OCI-LY1 (cell line): ENCODE results near the gene ARHGEF39.

Source experiments
- EZH2 ChIP-seq: fragments of 200-600 bp; sonication (generic), shearing (Covaris generic); IDR thresholded peaks from 2 replicates; pipeline ENCODE4 v1.8.0; 2017; ENCODE audit warnings: borderline replicate concordance, mixed run types, mild to moderate bottlenecking, antibody characterized with exemption, low read length, moderate library complexity, mixed read lengths
- TF ChIP-seq, protein P1 (sequence below): fragments of 200-600 bp; sonication (generic), shearing (Covaris generic); IDR thresholded peaks from 2 replicates; pipeline ENCODE4 v1.5.1; 2017; ENCODE audit warnings: mild to moderate bottlenecking, antibody characterized with exemption, low read length, moderate library complexity, mixed read lengths

- TF ChIP-seq, protein P1, sequence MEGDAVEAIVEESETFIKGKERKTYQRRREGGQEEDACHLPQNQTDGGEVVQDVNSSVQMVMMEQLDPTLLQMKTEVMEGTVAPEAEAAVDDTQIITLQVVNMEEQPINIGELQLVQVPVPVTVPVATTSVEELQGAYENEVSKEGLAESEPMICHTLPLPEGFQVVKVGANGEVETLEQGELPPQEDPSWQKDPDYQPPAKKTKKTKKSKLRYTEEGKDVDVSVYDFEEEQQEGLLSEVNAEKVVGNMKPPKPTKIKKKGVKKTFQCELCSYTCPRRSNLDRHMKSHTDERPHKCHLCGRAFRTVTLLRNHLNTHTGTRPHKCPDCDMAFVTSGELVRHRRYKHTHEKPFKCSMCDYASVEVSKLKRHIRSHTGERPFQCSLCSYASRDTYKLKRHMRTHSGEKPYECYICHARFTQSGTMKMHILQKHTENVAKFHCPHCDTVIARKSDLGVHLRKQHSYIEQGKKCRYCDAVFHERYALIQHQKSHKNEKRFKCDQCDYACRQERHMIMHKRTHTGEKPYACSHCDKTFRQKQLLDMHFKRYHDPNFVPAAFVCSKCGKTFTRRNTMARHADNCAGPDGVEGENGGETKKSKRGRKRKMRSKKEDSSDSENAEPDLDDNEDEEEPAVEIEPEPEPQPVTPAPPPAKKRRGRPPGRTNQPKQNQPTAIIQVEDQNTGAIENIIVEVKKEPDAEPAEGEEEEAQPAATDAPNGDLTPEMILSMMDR: no peak
- no peak for TF ChIP-seq EZH2
These were observed 1.6 kb upstream of the ARHGEF39 start for GRCh38 chr9:35666549-35666948.
